Gastrocnemius medialis (tissue), 4 donors: ENCODE results near the gene C7orf57. TPM values are rescaled to one million over a fixed set of nuclear protein-coding genes. Genes with fewer than 3 reads are reported as not detected.

Experiments used
- ATAC-seq, 2 donors: fragments of 150-250 bp; one replicate each; pipeline ENCODE4 v1.9.1; 2016
- DNase-seq, 2 donors: peaks; one replicate each; pipeline ENCODE4 v3.0.0-alpha.2; 2019
- H3K27ac ChIP-seq, 4 donors: fragments of 200-600 bp; sonication (generic); 1 replicate in 1 of 4; 2 replicates in 3 of 4; pipeline ENCODE4 v1.5.1; 2016 to 2018; ENCODE audit warnings: mild to moderate bottlenecking in 2 of 4, moderate library complexity in 1 of 4
- H3K27me3 ChIP-seq, 3 donors: fragments of 200-600 bp; sonication (generic) in 2 of 3; 1 replicate in 1 of 3; 2 replicates in 2 of 3; pipeline versions ENCODE4 v1.5.1 to v1.6.0; 2016 to 2019; ENCODE audit warnings: mild to moderate bottlenecking in 1 of 3, moderate library complexity in 1 of 3
- H3K36me3 ChIP-seq, 2 donors: fragments of 200-600 bp; sonication (generic) in 1 of 2; one replicate each; pipeline ENCODE4 v1.5.1; 2017 to 2018
- H3K4me1 ChIP-seq, 2 donors: fragments of 200-600 bp; sonication (generic) in 1 of 2; one replicate each; pipeline ENCODE4 v1.5.1; 2016 to 2017; ENCODE audit warnings: mild to moderate bottlenecking in 2 of 2
- H3K4me3 ChIP-seq, 4 donors: fragments of 200-600 bp; sonication (generic) in 3 of 4; 1 replicate in 1 of 4; 2 replicates in 3 of 4; pipeline ENCODE4 v1.5.1; 2016 to 2019; ENCODE audit warnings: mild to moderate bottlenecking in 2 of 4
- H3K9me3 ChIP-seq, 3 donors: fragments of 200-600 bp; sonication (generic) in 2 of 3; 1 replicate in 1 of 3; 2 replicates in 2 of 3; pipeline ENCODE4 v1.5.1; 2016 to 2019
- POLR2A ChIP-seq, 2 donors: fragments of 450-650 bp; IDR thresholded peaks; one replicate each; pipeline ENCODE4 v1.6.1; 2017; ENCODE audit warnings: antibody characterized with exemption in 2 of 2, mild to moderate bottlenecking in 2 of 2, moderate library complexity in 2 of 2
- in situ Hi-C, 4 donors: fragments of 200-750 bp; cut with MboI; loops; one replicate each; pipeline versions ENCODE4 v1.15.0 to v1.8.0; 2017; ENCODE audit warnings: low sequenced_read_pairs in 4 of 4
- intact Hi-C: fragments of 100-400 bp; cut with DNase I; formaldehyde crosslinking; loops from one replicate; pipeline ENCODE4 v1.15.1; 2023; ENCODE audit warnings: low total_unique reads
- total RNA-seq, 4 donors: library from RNA; depleted of rRNA; stranded (reverse); fragments of >200 nt; gene quantifications; one replicate each; pipeline versions ENCODE4 v1.1.0 to v1.2.3, GENCODE V29; 2016
- TF ChIP-seq, protein P1 (sequence below), 5 experiments: fragments of 450-650 bp in 3 of 5; fragments of 200-600 bp in 2 of 5; sonication (generic) in 2 of 5; IDR thresholded peaks in 4 of 5; conservative IDR thresholded peaks in 1 of 5; 1 replicate in 4 of 5; 2 replicates in 1 of 5; pipeline ENCODE4 v1.5.1; 2016 to 2019; ENCODE audit warnings: antibody characterized with exemption in 5 of 5, mild to moderate bottlenecking in 3 of 5, moderate library complexity in 3 of 5

C7orf57 gene
- total RNA-seq, 4 donors from 2014 or later: not detected

DNA sequence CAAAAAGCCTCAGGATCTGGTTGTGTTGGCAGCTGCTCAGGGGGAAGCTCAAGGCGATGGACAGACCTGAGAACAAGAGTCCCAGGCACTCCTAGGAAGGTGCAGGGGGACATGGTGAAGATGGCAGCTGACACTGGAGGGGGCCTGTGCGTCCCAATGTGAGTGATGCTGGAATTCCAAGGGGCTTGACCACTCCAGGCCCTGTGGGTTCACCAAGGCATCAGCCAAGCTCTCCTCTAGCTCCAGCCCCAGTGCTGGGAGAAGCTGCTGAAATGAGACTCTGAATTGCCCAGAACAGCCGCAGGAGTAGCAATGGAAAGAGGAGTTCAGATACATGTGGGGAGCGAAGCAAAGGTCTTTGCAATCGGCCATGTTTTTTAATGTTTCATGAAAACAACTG, 69.7 kb downstream of the C7orf57 start:
- no peaks in the 10 kb centered on the region for H3K27me3 ChIP-seq
- no peak for ATAC-seq
- intact Hi-C loops: no loop called here
- H3K27ac ChIP-seq: no peak overlapping the region
- TF ChIP-seq, protein P1, sequence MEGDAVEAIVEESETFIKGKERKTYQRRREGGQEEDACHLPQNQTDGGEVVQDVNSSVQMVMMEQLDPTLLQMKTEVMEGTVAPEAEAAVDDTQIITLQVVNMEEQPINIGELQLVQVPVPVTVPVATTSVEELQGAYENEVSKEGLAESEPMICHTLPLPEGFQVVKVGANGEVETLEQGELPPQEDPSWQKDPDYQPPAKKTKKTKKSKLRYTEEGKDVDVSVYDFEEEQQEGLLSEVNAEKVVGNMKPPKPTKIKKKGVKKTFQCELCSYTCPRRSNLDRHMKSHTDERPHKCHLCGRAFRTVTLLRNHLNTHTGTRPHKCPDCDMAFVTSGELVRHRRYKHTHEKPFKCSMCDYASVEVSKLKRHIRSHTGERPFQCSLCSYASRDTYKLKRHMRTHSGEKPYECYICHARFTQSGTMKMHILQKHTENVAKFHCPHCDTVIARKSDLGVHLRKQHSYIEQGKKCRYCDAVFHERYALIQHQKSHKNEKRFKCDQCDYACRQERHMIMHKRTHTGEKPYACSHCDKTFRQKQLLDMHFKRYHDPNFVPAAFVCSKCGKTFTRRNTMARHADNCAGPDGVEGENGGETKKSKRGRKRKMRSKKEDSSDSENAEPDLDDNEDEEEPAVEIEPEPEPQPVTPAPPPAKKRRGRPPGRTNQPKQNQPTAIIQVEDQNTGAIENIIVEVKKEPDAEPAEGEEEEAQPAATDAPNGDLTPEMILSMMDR (IDR thresholded peaks at IDR 0.05 in 4 of 5, conservative IDR thresholded peaks at IDR 0.05 in 1 of 5): no peak
- no peak for TF ChIP-seq POLR2A (IDR thresholded peaks at IDR 0.05)
- in situ Hi-C loops: loop anchor here (5.0 kb wide), 3 partner anchors 113 to 163 kb away; partner anchors contain the start of gene PKD1L1 (in 1 of the 4)
- H3K4me3 ChIP-seq: no peak overlapping the region
- H3K4me1 ChIP-seq: no peaks in the 10 kb centered on the region
- H3K9me3 ChIP-seq: no peaks in the 10 kb centered on the region
- H3K36me3 ChIP-seq: peaks cover 0 to 71% of the 10 kb centered on the region in 2 donors
- no peak for DNase-seq

DNA sequence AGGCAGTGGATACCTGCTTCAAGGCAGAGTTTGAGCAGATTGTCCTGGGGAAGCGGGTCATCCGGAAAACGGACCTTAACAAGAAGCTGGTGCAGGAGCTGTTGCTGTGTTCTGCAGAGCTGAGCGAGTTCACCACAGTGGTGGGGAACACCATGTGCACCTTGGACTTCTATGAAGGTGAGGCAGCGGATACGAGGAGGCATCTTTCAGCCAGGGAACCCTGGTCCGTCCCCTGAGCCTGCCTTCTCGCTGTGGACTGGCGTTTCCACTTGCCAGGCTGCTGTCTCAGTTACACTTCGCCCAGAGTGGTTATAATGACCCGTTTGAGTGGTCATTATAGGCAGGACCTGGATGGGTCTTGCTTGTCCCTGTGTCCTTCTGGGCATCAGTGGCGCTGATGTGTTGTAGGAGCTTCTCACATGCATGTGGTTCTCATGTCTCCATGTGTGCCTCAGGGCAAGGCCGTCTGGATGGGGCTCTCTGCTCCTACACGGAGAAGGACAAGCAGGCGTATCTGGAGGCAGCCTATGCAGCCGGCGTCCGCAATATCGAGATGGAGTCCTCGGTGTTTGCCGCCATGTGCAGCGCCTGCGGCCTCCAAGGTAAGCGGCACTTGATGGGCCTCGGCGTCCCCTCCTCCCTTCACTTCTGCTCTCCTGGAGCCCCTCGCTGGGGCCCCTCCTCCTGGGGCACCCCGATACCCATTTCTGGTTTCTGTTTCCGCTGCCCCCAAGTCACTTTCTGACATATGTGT, 71.7 kb downstream of the C7orf57 start:
- DNase-seq (no peak), ATAC-seq (no peak)
- H3K36me3 ChIP-seq: peaks cover 0 to 60% of the 10 kb centered on the region in 2 donors
- H3K4me1 ChIP-seq: no peaks in the 10 kb centered on the region
- H3K4me3 ChIP-seq: no peak overlapping the region
- in situ Hi-C loops: loop anchor here (5.0 kb wide), 3 partner anchors 115 to 165 kb away; partner anchors contain the start of gene PKD1L1 (in 1 of the 4)
- no peaks in the 10 kb centered on the region for H3K9me3 ChIP-seq
- no peaks in the 10 kb centered on the region for H3K27me3 ChIP-seq
- intact Hi-C loops: no loop called here
- no peak overlapping the region for H3K27ac ChIP-seq
- TF ChIP-seq, protein P1 (IDR thresholded peaks at IDR 0.05 in 4 of 5, conservative IDR thresholded peaks at IDR 0.05 in 1 of 5): no peak
- TF ChIP-seq POLR2A (IDR thresholded peaks at IDR 0.05): no peak

DNA sequence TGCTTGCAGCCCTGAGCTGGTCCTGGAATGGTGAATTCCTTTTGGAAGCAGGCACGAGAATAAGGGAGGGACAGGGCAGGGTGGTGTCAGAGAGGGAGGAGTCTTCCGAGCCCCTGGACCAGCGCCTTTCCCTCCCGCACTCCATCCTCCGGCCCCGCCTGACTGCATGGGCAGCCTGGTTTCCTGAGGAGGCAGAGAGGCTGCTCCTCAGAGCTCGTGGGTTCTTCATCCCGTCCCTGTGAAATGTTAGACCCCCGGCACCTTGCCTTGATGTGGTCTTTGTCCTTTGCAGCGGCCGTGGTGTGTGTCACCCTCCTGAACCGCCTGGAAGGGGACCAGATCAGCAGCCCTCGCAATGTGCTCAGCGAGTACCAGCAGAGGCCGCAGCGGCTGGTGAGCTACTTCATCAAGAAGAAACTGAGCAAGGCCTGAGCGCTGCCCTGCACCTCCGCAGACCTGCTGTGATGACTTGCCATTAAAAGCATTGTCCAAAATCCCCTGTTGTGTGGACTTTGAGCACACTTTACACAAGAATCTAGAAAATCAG, 72.7 kb downstream of the C7orf57 start:
- in situ Hi-C loops (loop anchor here (5.0 kb wide), 3 partner anchors 116 to 166 kb away; partner anchors contain the start of gene PKD1L1 (in 1 of the 4)), intact Hi-C loops (no loop called here)
- no peak overlapping the region for H3K4me3 ChIP-seq
- H3K27me3 ChIP-seq: no peaks in the 10 kb centered on the region
- DNase-seq (no peak), ATAC-seq (no peak)
- H3K27ac ChIP-seq: no peak overlapping the region
- H3K36me3 ChIP-seq: peaks cover 0 to 51% of the 10 kb centered on the region in 2 donors
- TF ChIP-seq POLR2A (IDR thresholded peaks at IDR 0.05): no peak
- TF ChIP-seq, protein P1 (IDR thresholded peaks at IDR 0.05 in 4 of 5, conservative IDR thresholded peaks at IDR 0.05 in 1 of 5): no peak
- no peaks in the 10 kb centered on the region for H3K4me1 ChIP-seq
- H3K9me3 ChIP-seq: no peaks in the 10 kb centered on the region

DNA sequence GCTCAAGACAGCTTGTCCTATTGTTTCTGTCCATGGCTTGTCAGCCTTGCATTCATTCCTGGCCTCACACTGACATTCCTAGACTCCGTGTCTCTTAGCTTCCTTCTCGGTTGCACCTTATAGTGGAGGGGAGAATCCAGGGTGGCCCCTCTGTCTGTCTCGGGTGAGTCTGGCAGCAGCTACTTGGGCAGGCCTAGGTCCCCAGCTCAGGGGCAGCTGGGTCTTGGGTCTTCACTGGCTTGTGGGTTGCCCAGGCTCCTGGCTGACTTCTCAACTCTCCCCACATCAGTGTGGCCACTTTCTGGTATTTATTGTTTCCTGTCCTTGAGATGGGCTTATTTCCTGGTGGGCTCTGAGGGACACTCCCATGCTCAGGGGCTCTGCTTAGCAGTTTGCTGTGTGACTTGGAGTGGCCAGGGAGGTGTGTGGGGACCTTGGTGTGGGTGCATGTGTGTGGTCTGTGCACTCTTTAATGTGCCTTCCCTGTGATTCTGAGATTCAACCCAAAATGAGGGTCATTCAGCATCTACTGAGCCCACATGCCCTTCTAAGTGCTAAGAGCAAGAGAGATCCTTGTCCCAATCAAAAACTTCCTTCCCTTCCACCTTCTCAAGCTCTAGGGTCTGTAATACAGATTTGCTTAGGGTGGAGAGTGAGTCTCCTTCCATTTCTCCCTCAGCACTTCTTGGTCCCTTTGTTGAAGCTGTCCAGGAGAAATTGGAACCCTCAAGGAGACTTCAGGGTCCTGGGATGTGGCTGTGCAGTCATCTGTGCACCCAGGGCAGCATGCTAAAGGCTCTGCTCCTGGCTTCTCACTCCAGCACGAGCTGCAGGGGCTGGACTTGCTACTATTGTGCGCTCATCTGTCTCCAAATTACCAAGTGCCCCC, 73.9 kb downstream of the C7orf57 start:
- Histone ChIP-seq H3K9me3 (no peaks in the 10 kb centered on the region), H3K4me1 (no peaks in the 10 kb centered on the region), H3K4me3 (no peak overlapping the region), H3K27me3 (no peaks in the 10 kb centered on the region), H3K27ac (no peak overlapping the region), H3K36me3 (peaks cover 0 to 39% of the 10 kb centered on the region in 2 donors)
- intact Hi-C loops (no loop called here), in situ Hi-C loops (loop anchor here (5.0 kb wide), 3 partner anchors 117 to 167 kb away; partner anchors contain the start of gene PKD1L1 (in 1 of the 4))
- DNase-seq (no peak), ATAC-seq (no peak)
- TF ChIP-seq POLR2A (IDR thresholded peaks at IDR 0.05): no peak
- TF ChIP-seq, protein P1 (IDR thresholded peaks at IDR 0.05 in 4 of 5, conservative IDR thresholded peaks at IDR 0.05 in 1 of 5): no peak
